ENCODE data around the gene SLFN5. TPM values are rescaled to one million over a fixed set of nuclear protein-coding genes. Genes with fewer than 3 reads are reported as not detected.
"Not testable (repeated sequence)": the region's sequence is repeated elsewhere in the genome, so short reads cannot be mapped to it uniquely, and the experiment has no call there.

The SLFN5 gene
- total and polyA plus RNA-seq, 7 donors, result 1.2 to 26.2 (median 23.0) TPM

GRCh38 chr17:35299135-35299534 lies 56.3 kb downstream of the SLFN5 start:
- intact Hi-C loops (cut with DNase I), result no loop called here
- H3K36me3 ChIP-seq, result no peaks in the 10 kb centered on the region
- WGBS, 2 donors, result 22 to 57% methylated on average over 5 of the region's 5 CpGs

GRCh38 chr17:35309345-35309744 lies 66.5 kb downstream of the SLFN5 start:
- H3K4me3 ChIP-seq; intact Hi-C loops (cut with DNase I); H3K36me3 ChIP-seq; DNase-seq; H3K9me3 ChIP-seq; H3K27ac ChIP-seq: not testable (repeated sequence)
- peaks cover 0 to 18% (median 15%) of the 10 kb centered on the region in 4 donors for H3K4me1 ChIP-seq
- peaks cover 0 to 12% (median 0%) of the 10 kb centered on the region in 3 donors for H3K27me3 ChIP-seq
- WGBS, 2 donors, result 77 to 81% methylated on average over 3 of the region's 3 CpGs

More at GRCh38 chr17:35299135-35299534, 56.3 kb downstream of the SLFN5 start:
- H3K27me3 ChIP-seq, result no peaks in the 10 kb centered on the region
- no peaks in the 10 kb centered on the region for H3K4me1 ChIP-seq
- DNase-seq, result no peak
- TF ChIP-seq POLR2AphosphoS5 (IDR thresholded peaks at IDR 0.05) (no peak), EP300 (IDR thresholded peaks at IDR 0.05) (no peak), POLR2A (IDR thresholded peaks at IDR 0.05) (no peak), CTCF (IDR thresholded peaks at IDR 0.05) (no peak)
- peaks cover 0 to 5% (median 0%) of the 10 kb centered on the region in 4 donors for H3K9me3 ChIP-seq
- no peak overlapping the region for H3K27ac ChIP-seq
- H3K4me3 ChIP-seq, result no peak overlapping the region

GRCh38 chr17:35312346-35312745 lies 69.5 kb downstream of the SLFN5 start:
- H3K4me1 ChIP-seq, result peaks cover 0 to 30% (median 26%) of the 10 kb centered on the region in 4 donors
- H3K4me3 ChIP-seq, result no peak overlapping the region
- peaks cover 0 to 8% (median 0%) of the 10 kb centered on the region in 3 donors for H3K27me3 ChIP-seq
- 68 to 79% methylated on average over 3 of the region's 3 CpGs for WGBS, 2 donors
- H3K36me3 ChIP-seq, result no peaks in the 10 kb centered on the region
- intact Hi-C loops (cut with DNase I), result loop anchor here (2.0 to 10.0 kb wide), 4 partner anchors 122 to 435 kb away; partner anchors contain the start of gene SLFN12
- TF ChIP-seq POLR2AphosphoS5 (IDR thresholded peaks at IDR 0.05) (no peak), CTCF (IDR thresholded peaks at IDR 0.05) (no peak), POLR2A (IDR thresholded peaks at IDR 0.05) (no peak), EP300 (IDR thresholded peaks at IDR 0.05) (no peak)
- H3K27ac ChIP-seq, result no peak overlapping the region
- no peaks in the 10 kb centered on the region for H3K9me3 ChIP-seq
- no peak for DNase-seq

GRCh38 chr17:35312790-35313711 lies 70.2 kb downstream of the SLFN5 start:
- Histone ChIP-seq H3K4me1 (peaks cover 0 to 30% (median 26%) of the 10 kb centered on the region in 4 donors), H3K27me3 (peaks cover 0 to 8% (median 0%) of the 10 kb centered on the region in 3 donors), H3K36me3 (no peaks in the 10 kb centered on the region), H3K27ac (peak overlapping the region in 3 of 4 donors; percentile 10 to 53 (median 43)), H3K9me3 (no peaks in the 10 kb centered on the region), H3K4me3 (peak overlapping the region in 3 of 4 donors; percentile 30 to 40 (median 34))
- 10% methylated on average over 20 of the region's 20 CpGs for WGBS, 2 donors
- TF ChIP-seq CTCF (IDR thresholded peaks at IDR 0.05) (peak; percentile 65 to 75 (median 71)), EP300 (IDR thresholded peaks at IDR 0.05) (no peak)
- intact Hi-C loops (cut with DNase I), result loop anchor here (2.0 to 10.0 kb wide), 4 partner anchors 122 to 434 kb away; partner anchors contain the start of gene SLFN12
- DNase-seq, result peak; percentile 75

- peak overlapping the region in 2 of 4 donors; percentile 43 to 53 for H3K27ac ChIP-seq
- peaks cover 0 to 8% (median 0%) of the 10 kb centered on the region in 3 donors for H3K27me3 ChIP-seq
- no peak for TF ChIP-seq POLR2A (IDR thresholded peaks at IDR 0.05)
- no peak for TF ChIP-seq POLR2AphosphoS5 (IDR thresholded peaks at IDR 0.05)
- no peaks in the 10 kb centered on the region for H3K36me3 ChIP-seq
- H3K9me3 ChIP-seq, result no peaks in the 10 kb centered on the region
- peaks cover 0 to 30% (median 26%) of the 10 kb centered on the region in 4 donors for H3K4me1 ChIP-seq
- intact Hi-C loops (cut with DNase I), result loop anchor here (2.0 to 10.0 kb wide), 4 partner anchors 121 to 433 kb away; partner anchors contain the start of gene SLFN12
- 35 to 38% methylated on average over 19 of the region's 19 CpGs for WGBS, 2 donors
- H3K4me3 ChIP-seq, result peak overlapping the region in 3 of 4 donors; percentile 30 to 40 (median 34)
- no peak for DNase-seq
Observed at GRCh38 chr17:35313875-35314409, 71.1 kb downstream of the SLFN5 start.
